GM19397 (cell line): ENCODE data around the gene WNT8A.
A peak's percentile ranks its signal among the peaks of the same experiment; 100 is the strongest.

Experiments used
- ATAC-seq: cut with Tn5 transposase; IDR thresholded peaks from one replicate; pipeline ENCODE4 v1.9.1; 2021; ENCODE audit warnings: mild to moderate bottlenecking, moderate library complexity; ENCODE audit not compliant: unreplicated experiment

The WNT8A gene

DNA sequence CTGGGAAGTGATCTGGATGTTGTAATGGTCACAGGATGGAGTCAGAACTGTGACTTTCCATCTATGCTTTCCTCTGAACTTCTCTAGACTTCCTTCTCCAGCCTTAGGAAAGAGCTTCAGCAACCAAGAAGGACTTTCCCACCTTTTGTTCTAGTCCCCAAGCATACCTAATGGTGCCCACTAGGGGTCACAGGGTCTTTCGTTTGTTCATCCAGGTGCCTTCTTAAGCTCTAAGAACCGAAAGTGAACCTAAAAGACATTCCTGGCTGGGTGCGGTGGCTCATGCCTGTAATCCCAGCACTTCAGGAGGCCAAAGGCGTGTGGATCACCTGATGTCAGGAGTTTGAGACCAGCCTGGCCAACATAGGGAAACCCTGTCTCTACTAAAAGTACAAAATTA, 1.8 kb upstream of the WNT8A start:
- ATAC-seq, result no peak

DNA sequence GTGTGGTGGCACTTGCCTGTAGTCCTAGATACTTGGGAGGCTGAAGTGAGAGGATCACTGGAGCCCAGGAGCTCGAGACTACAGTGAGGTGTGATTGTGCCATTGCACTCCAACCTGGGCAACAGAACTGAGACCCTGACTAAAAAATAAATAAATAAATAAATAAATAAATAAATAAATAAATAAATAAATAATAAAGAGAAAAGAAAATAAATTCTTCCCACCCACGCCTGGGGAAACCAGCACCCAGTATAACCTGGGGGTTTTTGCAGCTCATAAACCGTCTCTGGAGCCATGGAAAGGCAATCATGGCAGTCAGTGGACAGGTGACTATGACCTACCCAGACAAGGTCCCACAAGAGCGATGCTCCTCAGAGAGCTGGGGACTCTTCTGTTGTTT, 7.9 kb downstream of the WNT8A start:
- ATAC-seq, result no peak

DNA sequence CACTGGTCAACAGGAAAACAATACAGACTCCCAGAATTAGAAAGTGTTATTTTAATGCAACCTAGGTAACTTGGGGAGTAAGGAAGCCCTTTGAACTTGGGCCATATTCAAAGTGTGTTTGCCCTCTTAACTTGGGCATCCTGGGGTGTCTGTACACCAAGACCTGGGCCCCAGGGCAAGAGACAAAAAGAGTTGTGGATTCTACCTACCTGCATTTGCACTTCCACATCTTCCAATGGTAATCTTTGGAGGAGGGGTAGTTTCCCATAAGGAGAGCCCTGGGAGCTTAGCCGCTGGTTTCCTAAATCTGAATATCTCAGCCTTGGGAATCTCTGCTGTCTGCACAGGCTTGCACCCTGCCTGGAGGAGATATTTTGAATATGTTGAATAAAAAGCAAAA, 8.5 kb downstream of the WNT8A start:
- ATAC-seq, result no peak

- no peak for ATAC-seq
Measured at GRCh38 chr5:138093036-138093435, 9.2 kb downstream of the WNT8A start.

GRCh38 chr5:138095100-138095907, 11.5 kb downstream of the WNT8A start:
- ATAC-seq, result no peak

DNA sequence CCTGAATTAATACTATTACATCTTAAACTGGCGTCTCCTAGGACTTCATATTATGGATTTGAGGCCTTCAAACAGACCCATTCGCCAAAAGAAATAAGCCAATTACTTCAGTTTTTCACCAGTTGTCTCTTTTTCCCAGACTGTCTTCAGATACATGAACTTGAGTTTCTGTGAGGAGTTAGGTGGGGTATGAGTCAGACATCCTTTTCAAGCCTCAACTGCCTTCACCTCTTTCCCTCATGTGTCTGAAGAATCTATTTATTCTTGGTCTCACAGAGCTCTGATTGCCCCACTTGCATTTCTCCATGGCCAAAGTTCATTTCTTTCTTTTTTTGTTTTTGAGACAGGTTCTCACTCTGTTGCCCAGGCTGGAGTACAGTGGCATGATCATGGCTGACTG, 12.5 kb downstream of the WNT8A start:
- no peak for ATAC-seq

- ATAC-seq, result no peak
Measured at GRCh38 chr5:138096997-138097828, 13.4 kb downstream of the WNT8A start.

- ATAC-seq, result peak; percentile 66
Measured at GRCh38 chr5:138102454-138103318, 18.9 kb downstream of the WNT8A start.

DNA sequence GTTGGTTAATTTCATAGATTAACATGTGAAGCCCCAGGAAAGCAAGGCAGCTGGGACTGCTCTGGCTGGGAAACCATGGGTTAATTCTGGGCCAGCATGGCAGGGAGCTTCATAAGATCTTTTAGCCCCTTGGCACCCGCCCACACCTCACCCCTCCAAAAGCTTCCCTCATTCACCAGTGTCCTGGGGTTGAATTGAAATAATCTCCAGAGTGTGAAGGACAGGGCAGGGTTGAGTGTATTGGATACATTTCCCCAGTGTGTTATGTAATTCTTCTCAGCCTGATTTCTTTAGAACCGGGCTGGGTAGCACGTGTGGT, 19.4 kb downstream of the WNT8A start:
- no peak for ATAC-seq

DNA sequence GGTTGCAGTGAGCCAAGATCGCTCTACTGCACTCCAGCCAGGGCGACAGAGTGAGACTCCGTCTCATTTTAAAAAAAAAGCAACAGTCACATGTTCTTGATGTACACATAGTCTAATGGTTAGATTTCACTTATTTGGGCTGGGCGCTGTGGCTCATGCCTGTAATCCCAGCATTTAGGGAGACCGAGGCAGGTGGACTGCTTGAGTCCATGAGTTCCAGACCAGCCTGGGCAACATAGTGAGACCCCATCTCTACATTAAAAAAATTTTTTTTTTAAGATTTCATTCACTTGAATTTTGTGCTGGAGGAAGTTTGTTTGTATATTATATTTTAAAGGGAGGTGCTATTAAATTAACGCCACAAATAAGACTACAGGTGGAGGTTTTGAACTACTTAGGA, 21.9 kb downstream of the WNT8A start:
- no peak for ATAC-seq

DNA sequence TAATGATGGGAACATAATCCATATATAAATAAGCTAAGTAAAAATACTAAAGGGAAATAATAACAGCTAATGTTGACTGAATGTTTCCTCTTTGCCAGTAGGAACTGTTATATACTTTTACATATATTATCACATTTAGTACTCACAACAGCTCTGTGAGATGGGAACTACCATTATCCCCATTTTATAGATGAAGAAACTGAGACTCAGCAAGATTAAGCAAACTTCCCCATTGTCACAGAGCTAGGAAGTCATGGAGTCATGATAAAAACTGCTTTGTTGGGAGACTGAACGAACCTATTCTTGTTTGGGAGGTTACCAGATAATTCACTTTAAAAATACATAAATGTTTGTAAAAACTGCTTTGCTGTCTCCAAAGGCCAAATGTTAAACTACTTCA, 23.4 kb downstream of the WNT8A start:
- no peak for ATAC-seq

DNA sequence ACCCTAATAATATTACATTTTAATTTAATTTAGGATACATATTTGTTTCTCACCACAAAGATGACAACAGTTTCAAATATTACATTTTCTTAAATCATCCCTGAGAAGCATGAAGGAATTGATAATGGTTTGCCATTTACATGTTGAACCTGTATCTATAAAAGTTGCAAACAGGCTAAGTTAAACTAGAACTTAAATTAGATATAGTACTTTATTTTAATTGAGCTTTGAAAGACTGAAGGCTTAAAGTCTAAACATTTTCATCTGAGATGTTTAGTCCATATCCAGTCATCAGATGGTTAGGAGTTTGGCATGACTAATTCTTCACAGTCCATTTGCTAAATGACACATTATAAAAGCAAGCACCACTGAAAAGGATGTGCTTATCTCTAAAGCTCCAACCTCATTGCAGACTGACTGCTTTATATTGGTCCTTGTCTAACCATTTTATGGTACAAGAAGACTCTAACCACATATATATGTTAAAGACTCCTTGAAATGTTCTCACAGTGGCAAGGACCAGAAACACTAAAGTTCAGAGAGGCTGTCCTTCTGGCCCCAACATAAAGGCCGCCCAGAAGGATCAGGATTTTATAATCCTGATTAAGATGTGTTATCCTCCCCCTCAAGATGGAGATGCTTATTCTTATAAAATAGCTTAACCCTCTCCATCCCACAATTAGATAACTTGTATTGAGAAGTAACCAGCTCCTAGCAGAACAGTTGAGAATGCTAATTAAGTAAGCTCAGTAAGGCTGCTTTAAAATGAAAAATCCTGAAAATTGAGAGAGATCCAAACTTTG, 25.8 kb downstream of the WNT8A start:
- no peak for ATAC-seq

DNA sequence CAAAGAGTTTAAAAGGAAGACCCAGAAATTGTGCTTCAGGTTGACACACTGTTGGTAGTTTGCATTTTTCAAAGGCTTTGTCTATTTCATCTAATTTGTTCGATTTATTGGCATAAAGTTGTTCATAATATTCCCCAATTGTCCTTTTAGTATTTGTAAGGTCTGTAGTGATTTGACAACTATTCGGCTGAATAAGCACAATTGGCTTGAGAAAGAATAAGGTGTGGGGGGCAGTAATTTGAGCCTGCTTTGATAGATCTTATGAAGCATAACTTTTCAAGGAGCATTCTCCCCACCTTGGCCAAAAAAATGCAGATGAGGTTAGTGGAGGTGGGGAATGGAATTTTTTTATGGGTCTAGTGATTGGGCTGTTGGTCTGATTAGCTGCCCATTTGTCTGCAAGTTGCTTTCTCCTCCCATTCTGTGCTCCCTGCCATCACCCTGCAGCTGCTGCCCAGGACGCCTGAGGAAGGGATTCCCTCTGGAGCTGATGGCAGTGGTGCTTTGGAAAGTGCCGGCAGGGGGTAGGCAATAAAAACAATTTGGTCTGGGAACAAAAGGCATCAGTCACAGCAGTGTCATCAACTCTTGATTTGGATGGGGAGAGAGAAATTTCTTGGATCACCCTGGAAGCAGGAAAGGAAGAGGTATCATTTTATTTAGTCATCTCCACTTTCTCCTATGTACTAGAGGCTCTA, 26.6 kb downstream of the WNT8A start:
- no peak for ATAC-seq

DNA sequence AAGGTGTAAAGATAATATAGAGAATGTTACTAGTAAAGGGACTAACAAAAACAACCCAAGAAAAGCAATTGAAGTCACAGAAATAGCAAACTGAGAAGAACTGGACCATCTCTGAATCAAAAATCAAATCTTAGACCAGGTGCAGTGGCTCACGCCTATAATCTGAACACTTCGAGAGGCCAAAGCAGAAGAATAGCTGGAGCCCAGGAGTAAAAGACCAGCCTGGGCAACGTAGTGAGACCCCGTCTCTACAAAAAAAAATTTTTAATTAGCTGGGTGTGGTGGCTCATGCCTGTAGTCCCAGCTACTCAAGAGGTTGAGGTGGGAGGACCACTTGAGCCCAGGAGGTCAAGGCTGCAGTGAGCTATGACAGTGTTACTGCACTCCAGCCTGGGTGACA, 27.3 kb downstream of the WNT8A start:
- no peak for ATAC-seq

GRCh38 chr5:138111937-138112336, 28.1 kb downstream of the WNT8A start:
- no peak for ATAC-seq

DNA sequence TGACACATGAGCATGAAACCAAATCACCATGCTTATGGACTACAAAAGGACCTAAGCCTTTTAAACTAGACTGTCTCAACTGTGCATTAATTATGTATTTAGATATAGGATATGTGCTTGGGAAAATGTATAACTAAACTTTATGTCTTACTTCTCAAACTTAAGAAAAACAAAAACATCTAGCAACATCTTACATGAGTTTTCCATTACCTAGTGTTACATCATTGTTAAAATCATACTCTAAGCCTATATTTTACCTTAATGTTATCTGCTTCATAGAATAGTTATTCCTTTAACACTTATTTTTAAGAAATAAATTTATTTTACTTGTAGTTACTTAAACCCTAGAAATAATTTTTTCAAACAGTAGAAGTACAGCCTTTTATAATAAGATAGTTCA, 31.4 kb downstream of the WNT8A start:
- no peak for ATAC-seq

- no peak for ATAC-seq
Measured at GRCh38 chr5:138128334-138128733, 44.5 kb downstream of the WNT8A start.

GRCh38 chr5:138129347-138129746, 45.5 kb downstream of the WNT8A start:
- ATAC-seq, result no peak

GRCh38 chr5:138132543-138132942, 48.7 kb downstream of the WNT8A start:
- ATAC-seq, result no peak
